HG03571 (cell line): Measurements from ENCODE around the gene NME9.
A peak's percentile ranks its signal among the peaks of the same experiment; 100 is the strongest.
"Not testable (repeated sequence)": the region's sequence is repeated elsewhere in the genome, so short reads cannot be mapped to it uniquely, and the experiment has no call there.

Source experiments
- ATAC-seq: cut with Tn5 transposase; IDR thresholded peaks from one replicate; pipeline ENCODE4 v1.9.1; 2021; ENCODE audit not compliant: unreplicated experiment

Gene NME9

GRCh38 chr3:138329127-138329983 is at the start of gene NME9:
Gene NME9 (minus strand): TSS chr3:138329851. CDS start chr3:138329335, 516 bp downstream.
- peak; percentile 49 for ATAC-seq

GRCh38 chr3:138378990-138379389 is 49.3 kb upstream of the NME9 start:
- no peak for ATAC-seq

GRCh38 chr3:138378331-138378730 is 48.7 kb upstream of the NME9 start:
- ATAC-seq, result no peak

- no peak for ATAC-seq
These were observed 48.2 kb upstream of the NME9 start for GRCh38 chr3:138377804-138378203.

GRCh38 chr3:138377212-138377611 is 47.6 kb upstream of the NME9 start:
- not testable (repeated sequence) for ATAC-seq

- ATAC-seq, result no peak
These were observed 47.0 kb upstream of the NME9 start for GRCh38 chr3:138376663-138377062.

GRCh38 chr3:138375447-138375846 is 45.8 kb upstream of the NME9 start:
- ATAC-seq, result no peak

GRCh38 chr3:138374573-138375134 is 45.0 kb upstream of the NME9 start:
- ATAC-seq, result no peak

- ATAC-seq, result no peak
These were observed 44.1 kb upstream of the NME9 start for GRCh38 chr3:138373736-138374094.

- ATAC-seq, result no peak
These were observed 43.6 kb upstream of the NME9 start for GRCh38 chr3:138373087-138373735.

GRCh38 chr3:138371070-138371965 is 41.7 kb upstream of the NME9 start:
- peak; percentile 98 for ATAC-seq

GRCh38 chr3:138370321-138370720 is 40.7 kb upstream of the NME9 start:
- no peak for ATAC-seq

GRCh38 chr3:138369151-138369900 is 39.7 kb upstream of the NME9 start:
- no peak for ATAC-seq

GRCh38 chr3:138367911-138368310 is 38.3 kb upstream of the NME9 start:
- ATAC-seq, result no peak

GRCh38 chr3:138367326-138367850 is 37.7 kb upstream of the NME9 start:
- no peak for ATAC-seq

GRCh38 chr3:138366006-138366759 is 36.5 kb upstream of the NME9 start:
- ATAC-seq, result no peak

- no peak for ATAC-seq
These were observed 35.6 kb upstream of the NME9 start for GRCh38 chr3:138365253-138365555.

- no peak for ATAC-seq
These were observed 35.0 kb upstream of the NME9 start for GRCh38 chr3:138364356-138365252.

- ATAC-seq, result no peak
These were observed 33.7 kb upstream of the NME9 start for GRCh38 chr3:138363322-138363721.
